IMR-90 (cell line): ENCODE results near the gene KCNJ2. TPM values are rescaled to one million over a fixed set of nuclear protein-coding genes. Genes with fewer than 3 reads are reported as not detected.

Experiments used
- ATAC-seq: fragments of 200-7000 bp; cut with Tn5 transposase; 2 replicates; pipeline ENCODE4 v1.9.1; 2020; ENCODE audit warnings: low read depth, mild to moderate bottlenecking, moderate library complexity
- BruUV-seq: library from RNA; stranded (reverse); fragments of 400-500 nt; replicated peaks from 2 replicates; lab custom pipeline; 2021; lab: Mats Ljungman, UMichigan
- CTCF ChIA-PET: fragments of 300-600 bp; formaldehyde crosslinking; extraction: SDS; loops from one replicate; lab custom pipeline; 2021; ENCODE audit warnings: antibody characterized with exemption; lab: Yijun Ruan, JAX
- POLR2A ChIA-PET: fragments of 300-600 bp; sonication (Branson Sonifier 250); formaldehyde crosslinking; loops from one replicate; lab custom pipeline; 2022; ENCODE audit warnings: antibody characterized with exemption; ENCODE audit not compliant: unreplicated experiment; lab: Charles Lee
- DNase-seq: peaks from one replicate; pipeline ENCODE4 v3.0.0; 2013
- H2AFZ ChIP-seq: replicated peaks from 2 replicates; pipeline ENCODE3; 2013; ENCODE audit warnings: low read length, mild to moderate bottlenecking; ENCODE audit not compliant: poor library complexity
- H2AK5ac ChIP-seq: 2 replicates; pipeline ENCODE4 v1.6.1; 2013; ENCODE audit warnings: low read depth, low read length, inconsistent platforms
- H2AK9ac ChIP-seq: replicated peaks from 2 replicates; pipeline ENCODE3; 2013; ENCODE audit warnings: mild to moderate bottlenecking, low read depth, low read length, moderate library complexity; ENCODE audit not compliant: poor library complexity
- H2BK120ac ChIP-seq: 2 replicates; pipeline ENCODE4 v1.6.1; 2013; ENCODE audit warnings: low read depth, low read length, inconsistent platforms
- H2BK15ac ChIP-seq: 3 replicates; pipeline ENCODE4 v1.6.1; 2013; ENCODE audit warnings: low read depth, low read length, inconsistent platforms
- H2BK20ac ChIP-seq: 2 replicates; pipeline ENCODE4 v1.6.1; 2013; ENCODE audit warnings: low read depth, mild to moderate bottlenecking, inconsistent platforms, low read length, moderate library complexity
- H2BK5ac ChIP-seq: 2 replicates; pipeline ENCODE4 v1.6.1; 2013; ENCODE audit warnings: mild to moderate bottlenecking, low read depth, low read length, inconsistent platforms; ENCODE audit not compliant: poor library complexity, severe bottlenecking
- H3K14ac ChIP-seq: replicated peaks from 2 replicates; pipeline ENCODE4 v1.6.1; 2013; ENCODE audit warnings: low read depth, low read length, inconsistent platforms
- H3K18ac ChIP-seq: 2 replicates; pipeline ENCODE4 v1.6.1; 2013; ENCODE audit warnings: low read depth, low read length, control low read depth
- H3K23ac ChIP-seq: 2 replicates; pipeline ENCODE4 v1.6.1; 2013; ENCODE audit warnings: low read depth, low read length, inconsistent platforms
- H3K27ac ChIP-seq: 2 replicates; pipeline ENCODE4 v1.5.1; 2013; ENCODE audit warnings: mild to moderate bottlenecking, control low read depth, low read length; ENCODE audit not compliant: insufficient read depth
- H3K27me3 ChIP-seq: 2 replicates; pipeline ENCODE4 v1.6.1; 2013; ENCODE audit warnings: low read length; ENCODE audit not compliant: control insufficient read depth, insufficient read depth
- H3K36me3 ChIP-seq: 2 replicates; pipeline ENCODE4 v1.6.1; 2013; ENCODE audit warnings: low read length, mixed read lengths; ENCODE audit not compliant: control insufficient read depth, insufficient read depth
- H3K4ac ChIP-seq: 2 replicates; pipeline ENCODE4 v1.6.1; 2013; ENCODE audit warnings: low read depth, low read length, inconsistent platforms
- H3K4me1 ChIP-seq: 2 replicates; pipeline ENCODE4 v1.6.1; 2013; ENCODE audit warnings: low read length, mixed read lengths; ENCODE audit not compliant: control insufficient read depth, insufficient read depth
- H3K4me2 ChIP-seq: 2 replicates; pipeline ENCODE4 v1.6.1; 2013; ENCODE audit warnings: low read depth, mild to moderate bottlenecking, control low read depth, low read length, moderate library complexity
- H3K4me3 ChIP-seq: 2 replicates; pipeline ENCODE4 v1.5.1; 2013; ENCODE audit warnings: low read depth, mild to moderate bottlenecking, control low read depth, low read length, moderate library complexity; ENCODE audit not compliant: insufficient read depth
- H3K56ac ChIP-seq: 2 replicates; pipeline ENCODE4 v1.6.1; 2013; ENCODE audit warnings: low read length, inconsistent platforms; ENCODE audit not compliant: insufficient read depth; ENCODE audit errors: extremely low read depth
- H3K79me1 ChIP-seq, 2 experiments: 2 replicates each; pipeline ENCODE4 v1.6.1; 2013; ENCODE audit warnings: low read length in 2 of 2, inconsistent platforms in 1 of 2, low read depth in 1 of 2
- H3K9ac ChIP-seq: 2 replicates; pipeline ENCODE4 v1.6.1; 2013; ENCODE audit warnings: low read depth, low read length, control low read depth
- H3K9me1 ChIP-seq: 2 replicates; pipeline ENCODE4 v1.6.1; 2013; ENCODE audit warnings: low read length, inconsistent platforms; ENCODE audit not compliant: insufficient read depth
- H3K9me3 ChIP-seq: 2 replicates; pipeline ENCODE4 v1.6.1; 2013; ENCODE audit warnings: low read length; ENCODE audit not compliant: control insufficient read depth, insufficient read depth
- H4K20me1 ChIP-seq: 2 replicates; pipeline ENCODE4 v1.6.1; 2013; ENCODE audit warnings: low read length, inconsistent platforms; ENCODE audit not compliant: insufficient read depth
- H4K5ac ChIP-seq: 2 replicates; pipeline ENCODE4 v1.6.1; 2013; ENCODE audit warnings: mild to moderate bottlenecking, low read depth, low read length, control low read depth
- H4K8ac ChIP-seq, 2 experiments: 2 replicates each; pipeline ENCODE4 v1.6.1; 2013; ENCODE audit warnings: low read depth in 2 of 2, low read length in 2 of 2, control low read depth in 1 of 2, inconsistent platforms in 1 of 2
- H4K91ac ChIP-seq: 2 replicates; pipeline ENCODE4 v1.6.1; 2013; ENCODE audit warnings: low read depth, low read length, inconsistent platforms; ENCODE audit not compliant: insufficient read depth
- BHLHE40 ChIP-seq: fragments of 150-350 bp; IDR thresholded peaks from 2 replicates; pipeline ENCODE4 v1.6.1; 2016; ENCODE audit warnings: mild to moderate bottlenecking, low read depth, low read length
- CEBPB ChIP-seq: IDR thresholded peaks from 2 replicates; pipeline ENCODE4 v1.6.1; 2012; ENCODE audit warnings: low read depth, low read length, improper control_type of control experiment
- CHD1 ChIP-seq: IDR thresholded peaks from 2 replicates; pipeline ENCODE4 v1.6.1; 2012; ENCODE audit warnings: low read depth, low read length, improper control_type of control experiment
- CTCF ChIP-seq: conservative IDR thresholded peaks from 2 replicates; pipeline ENCODE4 v1.5.1; 2012; ENCODE audit warnings: mild to moderate bottlenecking, low read depth, low read length, improper control_type of control experiment
- ELK1 ChIP-seq: fragments of 150-350 bp; IDR thresholded peaks from 2 replicates; pipeline ENCODE4 v1.6.1; 2016; ENCODE audit warnings: low read depth, mild to moderate bottlenecking, low read length, moderate library complexity, borderline replicate concordance
- FOS ChIP-seq: fragments of 150-350 bp; IDR thresholded peaks from 2 replicates; pipeline ENCODE4 v1.6.1; 2016; ENCODE audit warnings: low read depth, low read length
- MAFK ChIP-seq: IDR thresholded peaks from 2 replicates; pipeline ENCODE4 v1.6.1; 2012; ENCODE audit warnings: low read depth, low read length, improper control_type of control experiment
- MAZ ChIP-seq: IDR thresholded peaks from 2 replicates; pipeline ENCODE4 v1.6.1; 2012; ENCODE audit warnings: low read depth, mild to moderate bottlenecking, low read length, improper control_type of control experiment, moderate library complexity, borderline replicate concordance
- MXI1 ChIP-seq: IDR thresholded peaks from 2 replicates; pipeline ENCODE4 v1.6.1; 2012; ENCODE audit warnings: low read depth, mild to moderate bottlenecking, low read length, moderate library complexity, borderline replicate concordance
- NFE2L2 ChIP-seq: fragments of 150-350 bp; IDR thresholded peaks from 2 replicates; pipeline ENCODE4 v1.6.1; 2016; ENCODE audit warnings: low read depth, mild to moderate bottlenecking, low read length
- POLR2A ChIP-seq: IDR thresholded peaks from 2 replicates; pipeline ENCODE4 v1.6.1; 2012; ENCODE audit warnings: mild to moderate bottlenecking, low read depth, low read length
- RAD21 ChIP-seq: IDR thresholded peaks from 2 replicates; pipeline ENCODE4 v1.6.1; 2012; ENCODE audit warnings: low read length, improper control_type of control experiment
- RCOR1 ChIP-seq: IDR thresholded peaks from 2 replicates; pipeline ENCODE4 v1.6.1; 2012; ENCODE audit warnings: mild to moderate bottlenecking, low read length, improper control_type of control experiment; ENCODE audit not compliant: insufficient replicate concordance
- RFX5 ChIP-seq: IDR thresholded peaks from 2 replicates; pipeline ENCODE4 v1.8.0; 2012; ENCODE audit warnings: low read depth, mild to moderate bottlenecking, low read length, moderate library complexity
- SMC3 ChIP-seq: fragments of 150-350 bp; IDR thresholded peaks from 2 replicates; pipeline ENCODE4 v1.6.1; 2016; ENCODE audit warnings: low read depth, mild to moderate bottlenecking, antibody characterized with exemption, low read length, moderate library complexity
- USF2 ChIP-seq: fragments of 150-350 bp; IDR thresholded peaks from 2 replicates; pipeline ENCODE4 v1.6.1; 2017; ENCODE audit warnings: mild to moderate bottlenecking, antibody characterized with exemption, low read length, low read depth
- WGBS, 2 experiments: methylation state at CpG; one replicate each; pipeline versions ENCODE4 v1.1.5 to v1.1.7; 2013; ENCODE audit warnings: missing lambda C conversion rate in 2 of 2; ENCODE audit not compliant: insufficient read length in 1 of 2; ENCODE audit errors: extremely low coverage in 2 of 2; 5-methylcytosine and 5-hydroxymethylcytosine counted together
- dilution Hi-C: fragments of 300-500 bp; cut with HindIII; formaldehyde crosslinking; loops from one replicate; pipeline ENCODE4 v1.14.3; 2018; ENCODE audit warnings: low sequenced_read_pairs; ENCODE audit not compliant: unreplicated experiment
- in situ Hi-C: fragments of 300-500 bp; cut with MboI; formaldehyde crosslinking; loops from 3 replicates; pipeline ENCODE4 v1.14.3; 2019; ENCODE audit warnings: low sequenced_read_pairs, inconsistent platforms, mixed read lengths
- intact Hi-C: fragments of 100-400 bp; cut with micrococcal nuclease; formaldehyde crosslinking; loops from 2 replicates; pipeline ENCODE4 v1.10.0; 2022
- polyA plus RNA-seq, 3 experiments: library from polyadenylated mRNA; depleted of rRNA; stranded (reverse); fragments of >200 nt; gene quantifications; 2 replicates each; pipeline ENCODE4 v1.2.3, GENCODE V29; 2012; ENCODE audit warnings: low replicate concordance in 1 of 3
- total RNA-seq: library from RNA; depleted of rRNA; stranded (reverse); fragments of >200 nt; gene quantifications from 2 replicates; pipeline ENCODE4 v1.2.3, GENCODE V29; 2012

The KCNJ2 gene
- total and polyA plus RNA-seq, 2 of the 4 experiments (the other 2 are of a cell fraction), result 0.55 to 8.6 TPM

DNA sequence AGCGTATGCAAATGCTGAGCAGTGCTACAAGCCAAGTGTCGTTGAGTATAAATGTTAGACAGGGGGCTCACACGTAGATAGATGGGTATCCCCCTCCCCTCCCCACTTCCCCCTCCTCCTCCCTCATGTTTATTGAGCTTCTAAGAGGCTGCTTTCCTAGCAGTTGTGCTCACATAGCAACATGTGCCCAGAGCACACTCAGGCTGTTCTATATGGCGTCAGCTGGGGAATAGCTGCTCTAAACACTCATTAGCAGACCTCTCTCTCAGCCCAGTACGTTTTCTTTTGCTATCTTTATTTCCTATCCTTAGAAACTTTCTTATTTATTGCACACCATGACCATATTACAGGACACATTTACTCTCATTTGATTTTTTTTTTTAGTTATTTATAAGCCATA lies 1.8 kb downstream of the KCNJ2 start:
- peaks cover 14% of the 10 kb centered on the region for H3K36me3 ChIP-seq
- H3K18ac ChIP-seq, result no peak overlapping the region
- ChIA-PET POLR2A (interaction anchor here (0.5 to 1.7 kb wide), 3 partner anchors 12 to 649 kb away, joined by 3 to 5 read pairs (median 4); no protein-coding TSS in a partner anchor), CTCF (interaction anchor here (0.6 to 1.2 kb wide), 3 partner anchors 563 to 670 kb away, joined by 3 to 4 read pairs (median 3); no protein-coding TSS in a partner anchor)
- peak overlapping the region; percentile 68; the same call in 1 of the 2 replicates for H3K4me2 ChIP-seq
- H2BK15ac ChIP-seq, result no peak overlapping the region
- in situ Hi-C loops, result no loop called here
- H2BK120ac ChIP-seq, result no peak overlapping the region
- WGBS, 2 experiments, result 83% methylated on average over 1 of the region's 5 CpGs; no CpG with 5 or more reads in 1 of the 2 experiments
- H3K23ac ChIP-seq, result no peak overlapping the region
- no peak overlapping the region for H3K4ac ChIP-seq
- H2AFZ ChIP-seq, result no peak overlapping the region
- no peak overlapping the region for H3K14ac ChIP-seq
- peaks cover 1% of the 10 kb centered on the region; the same call in 1 of the 2 replicates for H3K9me3 ChIP-seq
- no peak overlapping the region for H3K56ac ChIP-seq
- H4K8ac ChIP-seq, result no peak overlapping the region
- no peak for DNase-seq
- dilution Hi-C loops, result no loop called here
- TF ChIP-seq CTCF (no peak), MAFK (no peak), MAZ (no peak), MXI1 (no peak), SMC3 (no peak), BHLHE40 (no peak), RCOR1 (no peak), RAD21 (no peak), FOS (no peak), NFE2L2 (no peak), CHD1 (no peak), POLR2A (no peak), ELK1 (no peak), CEBPB (no peak), RFX5 (no peak), USF2 (no peak)
- H4K91ac ChIP-seq, result no peak overlapping the region
- ATAC-seq, result no peak
- H3K9me1 ChIP-seq, result no peaks in the 10 kb centered on the region
- peak overlapping the region; percentile 35; the same call in 1 of the 2 replicates for H3K4me3 ChIP-seq
- no peaks in the 10 kb centered on the region for H3K4me1 ChIP-seq
- H3K9ac ChIP-seq, result no peak overlapping the region; the same call in 1 of the 2 replicates
- no peak overlapping the region for H3K27ac ChIP-seq
- H3K79me1 ChIP-seq, result no peaks in the 10 kb centered on the region
- intact Hi-C loops, result loop anchor here (10.0 kb wide), 1 partner anchor 384 kb away; no protein-coding TSS in a partner anchor
- no peak overlapping the region for H4K5ac ChIP-seq
- no peak overlapping the region for H2BK5ac ChIP-seq
- no peak overlapping the region for H2AK5ac ChIP-seq
- H2BK20ac ChIP-seq, result no peak overlapping the region
- no peaks in the 10 kb centered on the region for H4K20me1 ChIP-seq
- no peak overlapping the region for H2AK9ac ChIP-seq
- H3K27me3 ChIP-seq, result no peaks in the 10 kb centered on the region
- no TSS peak for BruUV-seq
